Measurements from ENCODE around the gene KLLN.

DNA sequence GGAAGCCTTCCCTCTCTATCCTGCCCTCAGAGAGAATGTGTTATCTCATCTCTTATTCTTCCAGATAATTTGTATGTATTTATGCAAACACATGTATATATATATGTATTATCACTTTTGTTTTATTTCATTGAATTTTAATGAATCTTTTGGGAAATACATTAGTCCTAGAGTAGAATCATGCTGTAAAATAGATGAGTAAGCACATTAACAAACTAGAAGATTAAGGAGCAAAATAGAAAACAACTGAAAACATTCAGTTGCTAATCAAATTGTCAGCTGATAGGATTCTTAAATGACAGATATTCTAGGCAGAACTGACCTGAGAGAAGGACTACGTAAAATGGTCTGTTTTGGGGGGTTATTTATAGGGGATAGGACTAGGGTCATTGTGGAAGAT lies 11.2 kb downstream of the KLLN start:
- TF ChIP-seq EZH2phosphoT487 (IDR thresholded peaks at IDR 0.05; ENCODE audit: insufficient read depth, low read depth) (no peak), EZH2 (IDR thresholded peaks at IDR 0.05; ENCODE audit: insufficient read depth, poor library complexity, severe bottlenecking) (no peak)

All from GM23248 (cell line).